GM19193 (cell line): ENCODE results near the gene ZNF592.

Experiments
- POLR2A ChIP-seq: IDR thresholded peaks from 4 replicates; pipeline ENCODE4 v1.6.1; 2011; ENCODE audit not compliant: insufficient read depth, insufficient read length; ENCODE audit errors: extremely low read depth

Gene ZNF592

DNA sequence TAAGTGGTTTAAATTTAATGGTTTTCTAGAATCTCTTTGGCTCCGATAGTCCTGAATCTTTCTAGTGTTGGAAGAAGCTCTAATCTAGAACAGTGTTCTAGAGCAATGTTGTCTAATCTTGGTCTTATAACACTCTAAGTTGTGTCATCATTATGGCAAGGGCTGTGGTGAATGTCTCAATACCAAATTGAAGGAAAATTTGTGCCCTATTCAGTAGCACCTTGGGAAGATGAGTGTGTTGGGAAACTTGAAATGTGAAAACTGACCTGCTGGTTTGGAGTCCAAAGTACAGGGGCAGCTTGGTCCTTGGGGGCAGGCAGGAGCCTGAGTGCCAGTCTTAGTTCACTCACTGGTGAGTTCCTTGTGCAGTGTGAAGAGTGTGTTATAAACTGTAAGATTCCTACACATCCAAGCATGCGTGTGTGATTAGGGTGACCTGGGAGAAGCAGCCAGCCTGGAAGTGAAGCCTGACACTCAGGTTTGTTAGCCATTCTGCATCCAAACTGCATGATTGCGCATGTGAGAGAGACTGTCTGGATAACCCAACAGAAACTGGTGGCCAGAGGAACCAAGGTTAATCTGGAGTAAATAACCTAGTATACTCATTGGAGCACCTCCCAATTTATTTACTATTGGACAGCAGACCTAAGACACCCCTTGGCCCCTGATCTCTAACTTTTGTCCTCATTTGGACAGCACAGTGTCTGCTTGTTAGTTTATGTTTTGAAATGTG, 14.6 kb downstream of the ZNF592 start:
- TF ChIP-seq POLR2A: no peak

GRCh38 chr15:84764585-84764984, 16.2 kb downstream of the ZNF592 start:
- no peak for TF ChIP-seq POLR2A

- no peak for TF ChIP-seq POLR2A
Observed at GRCh38 chr15:84764989-84765388, 16.6 kb downstream of the ZNF592 start.

GRCh38 chr15:84765675-84766074, 17.3 kb downstream of the ZNF592 start:
- TF ChIP-seq POLR2A: no peak

- no peak for TF ChIP-seq POLR2A
Observed at GRCh38 chr15:84766461-84767035, 18.2 kb downstream of the ZNF592 start.

- no peak for TF ChIP-seq POLR2A
Observed at GRCh38 chr15:84772031-84772430, 23.6 kb downstream of the ZNF592 start.

DNA sequence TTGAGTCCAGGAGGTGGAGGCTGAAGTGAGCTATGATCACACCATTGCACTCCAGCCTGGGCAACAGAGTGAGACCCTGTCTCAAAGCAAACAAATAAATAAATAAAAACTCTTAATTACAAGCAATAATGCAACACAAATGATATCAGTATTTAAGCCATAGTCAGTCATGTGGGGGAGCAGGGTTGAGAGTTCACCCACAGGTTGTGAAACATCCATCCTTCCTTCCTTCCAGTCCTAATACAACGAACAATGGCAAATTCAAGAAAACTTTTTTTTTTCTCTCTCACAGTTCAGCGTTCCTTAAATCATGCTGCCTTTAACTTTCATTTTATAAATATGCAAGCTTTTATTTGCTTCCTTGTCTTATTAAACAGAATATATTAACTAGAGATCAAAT, 24.1 kb downstream of the ZNF592 start:
- no peak for TF ChIP-seq POLR2A

DNA sequence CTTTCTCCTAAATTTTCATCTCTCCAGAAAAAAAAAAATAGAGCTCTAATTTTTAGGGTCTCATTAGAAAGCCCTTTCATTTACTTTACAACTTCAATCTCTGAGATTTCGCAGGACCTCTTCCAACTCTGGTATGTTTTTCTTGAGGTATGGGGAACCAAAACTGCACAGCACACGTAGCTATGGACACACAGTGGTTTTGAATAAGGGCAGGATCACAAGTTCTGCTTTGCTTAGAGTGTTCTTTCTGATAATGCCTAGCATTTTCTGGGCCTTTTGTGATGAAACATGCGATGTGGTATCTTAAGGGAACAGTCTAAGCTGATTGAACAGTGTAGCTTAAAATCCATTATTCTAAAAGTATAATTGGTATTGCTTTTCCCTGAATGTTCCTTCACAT, 25.3 kb downstream of the ZNF592 start:
- no peak for TF ChIP-seq POLR2A

- TF ChIP-seq POLR2A: no peak
Observed at GRCh38 chr15:84775867-84776449, 27.6 kb downstream of the ZNF592 start.

- no peak for TF ChIP-seq POLR2A
Observed at GRCh38 chr15:84778194-84778593, 29.8 kb downstream of the ZNF592 start.

DNA sequence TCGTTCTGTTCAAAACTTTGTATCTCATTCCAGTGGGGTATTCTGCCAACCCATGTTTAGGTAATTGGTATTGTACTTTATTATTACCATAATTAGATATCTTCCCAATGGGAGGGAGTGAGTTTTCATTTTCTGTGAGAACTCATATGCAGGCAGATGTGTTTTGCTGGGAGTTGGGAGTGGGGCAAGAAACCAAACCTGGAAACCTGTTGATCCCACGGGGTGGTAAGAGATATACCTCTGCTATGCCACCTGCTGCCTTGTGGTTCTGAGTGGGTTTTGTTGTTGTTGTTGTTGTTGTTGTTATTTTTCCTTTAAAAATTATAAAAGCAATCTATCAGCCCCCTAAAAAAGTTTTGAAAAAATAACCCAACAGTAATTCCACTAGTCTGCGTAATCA, 32.1 kb downstream of the ZNF592 start:
- no peak for TF ChIP-seq POLR2A

GRCh38 chr15:84781495-84781894, 33.1 kb downstream of the ZNF592 start:
- no peak for TF ChIP-seq POLR2A

GRCh38 chr15:84782346-84782745, 34.0 kb downstream of the ZNF592 start:
- TF ChIP-seq POLR2A: no peak

- TF ChIP-seq POLR2A: no peak
Observed at GRCh38 chr15:84783493-84784251, 35.3 kb downstream of the ZNF592 start.

DNA sequence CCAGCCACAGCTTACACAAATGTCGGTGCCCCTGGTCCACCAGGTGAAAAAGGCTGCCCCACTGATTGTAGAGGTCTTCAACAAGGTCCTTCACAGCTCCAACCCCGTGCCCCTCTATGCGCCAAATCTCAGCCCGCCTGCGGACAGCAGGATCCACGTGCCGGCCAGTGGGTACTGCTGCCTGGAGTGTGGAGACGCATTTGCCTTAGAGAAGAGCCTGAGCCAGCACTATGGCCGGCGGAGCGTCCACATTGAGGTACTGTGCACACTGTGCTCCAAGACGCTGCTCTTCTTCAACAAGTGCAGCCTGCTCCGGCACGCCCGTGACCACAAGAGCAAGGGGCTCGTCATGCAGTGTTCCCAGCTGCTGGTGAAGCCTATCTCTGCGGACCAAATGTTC, 35.9 kb downstream of the ZNF592 start:
- TF ChIP-seq POLR2A: no peak

GRCh38 chr15:84785053-84785452, 36.7 kb downstream of the ZNF592 start:
- no peak for TF ChIP-seq POLR2A

- TF ChIP-seq POLR2A: no peak
Observed at GRCh38 chr15:84788500-84788899, 40.1 kb downstream of the ZNF592 start.

GRCh38 chr15:84789762-84790161, 41.4 kb downstream of the ZNF592 start:
- no peak for TF ChIP-seq POLR2A
